ENCODE data around the gene AGK.
"Not testable (repeated sequence)": the region's sequence is repeated elsewhere in the genome, so short reads cannot be mapped to it uniquely, and the experiment has no call there.

The AGK gene

DNA sequence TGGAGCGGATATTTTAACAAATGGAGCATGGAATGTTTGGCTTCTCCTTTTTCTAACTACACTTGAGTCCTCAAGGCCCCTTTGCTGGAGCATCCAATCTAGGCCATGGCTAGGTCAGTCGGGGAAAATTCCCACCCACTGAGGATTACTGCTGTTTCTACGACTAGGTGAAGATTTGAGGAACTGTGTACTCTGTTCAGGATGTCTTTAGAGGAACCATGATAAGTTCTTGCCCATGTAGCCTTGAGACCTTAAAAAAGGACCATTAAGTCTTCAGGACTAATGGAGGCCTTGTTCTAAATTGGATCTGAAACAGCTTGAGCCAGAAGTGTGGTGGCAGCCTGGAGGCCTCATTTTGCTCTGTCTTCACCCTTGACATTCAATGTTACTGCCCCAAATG, 6.2 kb downstream of the AGK start:
- DNase-seq, result no peak

- DNase-seq, result peak; percentile 30
These were observed 6.8 kb downstream of the AGK start for GRCh38 chr7:141557831-141558531.

GRCh38 chr7:141558544-141559183, 7.5 kb downstream of the AGK start:
- DNase-seq, result peak; percentile 61

DNA sequence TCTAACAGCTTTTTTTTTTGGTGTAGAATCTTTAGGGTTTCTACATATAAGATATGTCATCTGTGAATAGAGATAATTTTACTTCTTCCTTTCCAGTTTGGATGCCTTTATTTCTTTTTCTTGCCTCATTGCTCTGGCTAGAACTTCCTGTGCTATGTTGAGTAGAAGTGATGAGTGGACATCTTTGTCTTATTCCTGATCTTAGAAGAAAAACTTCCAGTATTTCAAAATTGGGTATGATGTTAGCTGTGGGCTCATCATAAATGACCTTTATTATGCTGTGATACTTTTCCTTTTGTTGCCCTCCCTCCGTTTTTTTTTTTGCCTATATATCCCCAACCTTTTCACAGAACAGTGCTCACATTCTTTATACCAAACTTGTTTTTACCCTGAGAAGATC, 8.8 kb downstream of the AGK start:
- DNase-seq, result no peak

DNA sequence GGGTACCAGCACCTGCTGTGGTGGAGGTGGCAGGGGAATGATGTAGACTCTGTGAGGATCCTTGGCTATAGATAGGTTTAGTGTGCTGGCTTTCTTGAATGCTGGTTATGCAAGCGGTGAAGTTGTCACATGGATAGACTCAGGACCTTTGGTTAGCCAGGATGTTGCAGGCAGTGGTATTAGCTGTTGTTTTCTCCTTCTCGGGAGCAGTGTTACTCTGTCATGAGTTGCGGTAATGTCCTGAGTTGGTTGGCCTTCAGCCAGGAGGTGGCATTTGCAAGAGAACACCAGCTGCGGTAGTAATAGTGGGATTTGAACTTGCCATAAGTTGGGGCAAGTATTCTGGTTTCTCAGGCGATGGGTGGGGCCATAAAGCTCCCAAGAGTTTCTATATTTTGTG, 10.8 kb downstream of the AGK start:
- no peak for DNase-seq

DNA sequence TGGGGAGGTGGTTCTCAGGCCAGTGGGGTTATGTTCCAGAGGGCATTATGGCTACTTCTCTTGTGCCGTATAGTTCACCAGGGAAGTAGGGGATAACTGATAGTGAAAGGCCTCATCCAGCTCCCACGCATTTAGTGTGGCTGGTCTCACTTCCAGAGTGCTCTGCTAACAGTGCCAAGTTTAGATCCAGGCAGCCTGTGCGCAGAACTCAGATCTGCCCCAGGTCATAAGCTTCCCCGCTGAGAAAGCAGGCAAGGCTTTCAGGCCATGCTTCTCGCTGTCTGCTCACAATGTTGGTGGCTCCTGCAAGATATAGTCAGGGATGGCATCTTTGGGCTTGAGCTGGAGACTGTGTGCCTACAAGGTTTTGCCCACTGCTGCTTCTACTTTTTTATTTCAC, 11.3 kb downstream of the AGK start:
- DNase-seq, result no peak

DNA sequence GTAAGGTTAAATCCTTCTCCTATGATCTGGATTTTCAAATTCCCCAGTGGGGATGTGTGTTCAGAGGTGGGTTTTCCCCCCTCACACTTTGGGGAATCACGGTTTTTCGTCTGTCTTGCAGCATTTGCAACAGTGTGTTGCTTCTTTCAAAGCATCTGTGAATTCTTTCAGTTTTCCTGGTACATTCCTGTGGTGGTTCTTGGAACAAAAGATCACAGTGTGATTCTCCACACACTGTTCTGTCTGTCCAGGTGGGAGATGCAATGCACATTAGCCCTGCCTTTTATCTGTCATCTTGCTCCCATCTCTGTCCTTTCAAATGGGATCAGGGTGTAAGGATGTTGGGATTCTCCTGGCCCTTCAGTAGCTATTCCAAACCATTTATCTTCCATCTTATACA, 11.8 kb downstream of the AGK start:
- no peak for DNase-seq

DNA sequence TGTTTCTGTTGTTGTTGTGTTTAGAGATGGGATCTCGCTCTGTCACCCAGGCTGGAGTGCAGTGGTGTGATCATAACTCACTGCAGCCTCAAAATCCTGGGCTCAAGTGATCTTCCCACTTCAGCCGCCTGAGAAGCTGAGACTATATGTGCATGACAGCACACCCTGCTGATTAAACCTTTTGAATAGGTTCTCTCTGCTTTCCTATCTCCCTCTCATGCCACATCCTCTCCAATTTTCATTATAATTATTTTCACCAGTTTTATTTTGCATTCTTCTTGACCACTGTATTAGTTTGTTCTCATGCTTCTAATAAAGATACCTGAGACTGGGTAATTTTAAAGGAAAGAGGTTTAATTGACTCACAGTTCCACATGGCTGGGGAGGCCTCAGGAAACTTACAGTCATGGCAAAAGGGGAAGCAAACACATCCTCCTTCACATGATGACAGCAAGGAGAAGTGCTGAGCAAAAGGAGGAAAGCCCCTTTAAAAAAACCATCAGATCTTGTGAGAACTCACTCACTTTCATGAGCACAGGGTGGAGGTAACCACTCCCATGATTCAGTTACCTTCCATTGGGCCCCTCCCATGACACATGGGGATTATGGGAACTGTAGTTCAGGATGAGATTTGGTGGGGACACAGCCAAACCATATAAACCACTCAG, 12.9 kb downstream of the AGK start:
- peak; percentile 3 for DNase-seq

- DNase-seq, result no peak
These were observed 16.2 kb downstream of the AGK start for GRCh38 chr7:141567432-141567831.

- DNase-seq, result no peak
These were observed 17.0 kb downstream of the AGK start for GRCh38 chr7:141568227-141568626.

DNA sequence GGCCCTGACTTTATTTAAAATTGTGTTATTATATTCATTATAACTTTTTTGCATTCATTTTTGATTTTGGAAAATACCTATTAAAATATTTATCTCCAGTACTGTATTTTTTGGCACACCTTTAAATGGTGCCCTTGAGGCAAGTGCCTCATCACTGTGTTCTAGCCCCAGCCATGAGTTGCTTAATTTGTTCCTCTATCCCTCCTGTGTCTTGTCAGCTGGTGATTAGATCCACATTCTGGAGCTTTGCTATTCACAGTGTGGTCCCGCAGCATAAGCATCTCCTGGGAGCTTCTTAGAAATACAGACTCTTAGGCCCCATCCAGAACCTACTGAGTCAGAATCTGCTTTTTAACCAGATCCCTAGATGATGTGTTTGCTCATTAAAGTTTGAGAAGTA, 19.8 kb downstream of the AGK start:
- no peak for DNase-seq

DNA sequence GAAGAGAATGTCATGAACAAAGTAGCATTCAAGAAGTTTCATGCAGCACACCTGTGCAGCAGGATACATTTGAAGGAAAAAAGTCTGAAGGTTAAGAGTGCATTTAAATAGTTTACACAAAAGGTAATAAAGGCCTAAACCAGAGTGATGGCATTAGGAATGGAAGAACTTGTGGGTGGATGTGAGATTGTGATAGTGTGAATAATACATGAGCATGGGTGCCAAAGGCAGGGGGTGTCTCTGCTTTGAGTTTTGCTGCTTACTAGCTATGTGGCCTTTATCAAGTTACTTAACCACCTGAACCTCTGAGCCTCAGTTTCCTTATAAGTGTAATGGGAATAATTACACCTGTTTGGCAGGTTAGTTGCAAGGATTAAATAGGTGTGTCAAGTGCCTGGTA, 21.0 kb downstream of the AGK start:
- no peak for DNase-seq

GRCh38 chr7:141573511-141573910, 22.3 kb downstream of the AGK start:
- no peak for DNase-seq

DNA sequence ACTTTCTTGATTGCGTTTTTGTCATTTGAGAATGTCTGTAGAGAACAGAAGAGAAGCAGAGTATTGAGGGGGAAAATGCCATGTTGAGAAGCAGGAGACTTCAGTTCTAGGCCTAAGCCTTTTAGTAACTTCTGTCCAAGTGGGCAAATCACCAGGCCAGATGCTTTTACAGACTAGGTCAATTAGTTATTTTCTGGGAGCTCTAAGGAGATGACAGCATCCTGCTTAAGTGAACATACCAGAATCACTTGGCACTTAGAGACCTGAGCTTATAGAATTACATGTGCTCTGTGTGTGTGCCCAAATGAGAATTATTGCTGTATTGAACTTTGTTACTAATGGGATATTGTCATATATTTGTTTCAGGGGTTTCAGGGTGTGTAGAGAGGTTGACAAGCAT, 24.0 kb downstream of the AGK start:
- DNase-seq, result no peak

DNA sequence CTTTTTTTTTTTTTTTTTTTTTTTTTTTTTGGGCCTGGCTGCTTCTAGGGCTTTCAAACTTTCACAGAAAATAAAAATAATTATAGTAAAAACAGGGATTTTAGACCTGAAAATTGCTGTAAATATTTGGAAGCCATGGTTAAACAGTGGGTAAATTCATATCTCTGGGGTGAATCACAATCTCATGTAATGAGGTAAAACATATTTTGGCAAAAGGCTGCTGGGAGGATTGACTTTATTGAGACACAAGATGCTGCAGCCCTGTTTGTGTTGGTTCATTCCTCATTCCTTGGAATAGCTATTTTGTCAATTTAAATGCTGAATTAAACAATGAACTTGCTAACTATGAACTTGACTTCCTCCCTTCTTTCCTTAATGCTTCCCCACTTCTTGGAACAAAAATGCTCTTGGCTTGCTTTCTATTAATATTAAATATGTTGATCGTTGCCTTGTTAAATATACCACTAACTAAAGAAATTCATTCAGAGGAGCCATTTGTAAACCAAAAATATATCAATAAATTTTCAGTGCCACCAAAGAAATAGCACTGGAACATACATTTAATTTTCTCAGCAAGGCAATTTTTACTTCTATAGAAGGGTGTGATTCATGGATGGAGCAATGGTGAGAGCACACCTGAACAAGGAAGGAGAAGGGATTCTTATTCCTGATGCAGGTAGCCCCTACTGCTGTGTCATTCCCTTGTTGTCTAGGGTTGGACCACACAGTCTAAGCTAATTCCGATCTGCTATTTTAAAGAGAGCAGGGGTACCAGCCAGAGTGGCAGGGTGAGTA, 24.6 kb downstream of the AGK start:
- no peak for DNase-seq

DNA sequence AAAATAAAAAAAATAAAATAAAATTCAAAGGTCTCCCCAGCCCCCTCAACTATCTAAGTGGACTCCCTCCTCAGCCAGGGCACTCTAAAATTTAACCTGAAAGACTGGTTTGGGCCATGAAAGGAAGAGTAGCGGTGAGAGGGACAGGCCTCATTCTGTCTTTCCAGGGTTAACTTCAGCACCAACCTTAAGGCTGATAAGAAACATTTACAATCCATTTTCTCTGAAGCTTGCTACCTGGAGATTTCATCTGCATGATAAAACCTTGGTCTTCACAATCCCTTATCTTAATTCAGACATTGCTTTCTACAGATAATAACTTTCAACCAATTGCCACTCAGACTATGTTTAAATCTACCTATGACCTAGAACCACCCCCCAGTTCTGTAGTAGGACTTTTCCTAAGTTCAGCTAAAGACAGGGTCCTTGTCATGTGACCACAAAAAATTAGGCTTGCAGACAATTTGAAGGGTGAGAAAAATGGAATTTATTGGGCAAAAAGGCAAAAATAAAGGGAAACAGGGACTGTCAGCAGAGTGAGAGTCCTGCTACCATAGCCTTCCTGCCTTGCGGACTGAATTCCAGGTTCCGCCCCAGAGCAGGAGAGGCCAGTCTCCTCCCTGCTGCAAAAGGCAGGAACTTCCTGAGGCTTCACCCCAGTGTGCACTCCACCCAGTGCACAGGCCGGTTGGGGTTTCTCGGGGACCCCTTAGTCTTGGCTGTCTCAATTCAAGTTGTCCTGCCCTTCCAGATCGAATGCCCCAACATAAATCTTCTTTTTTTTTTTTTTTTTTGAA, 26.0 kb downstream of the AGK start:
- no peak for DNase-seq

DNA sequence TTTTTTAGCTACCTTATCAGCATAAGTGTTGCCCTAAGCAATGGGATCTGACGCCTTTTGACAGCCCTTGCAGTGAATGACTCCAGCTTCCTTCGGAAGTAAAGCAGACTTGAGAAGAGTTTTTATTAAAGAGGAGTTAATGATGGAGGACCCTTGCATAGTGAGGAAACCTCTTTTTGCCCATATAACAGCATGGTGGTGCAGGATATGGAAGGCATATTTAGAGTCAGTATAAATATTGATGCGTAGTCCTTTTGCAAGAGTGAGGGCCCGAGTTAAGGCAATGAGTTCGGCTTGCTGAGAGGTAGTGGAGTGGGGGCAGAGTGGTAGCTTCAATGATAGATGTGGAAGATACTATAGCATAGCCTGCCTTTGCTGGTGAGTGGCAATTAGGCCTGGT, 28.7 kb downstream of the AGK start:
- DNase-seq, result not testable (repeated sequence)

- DNase-seq, result not testable (repeated sequence)
These were observed 30.9 kb downstream of the AGK start for GRCh38 chr7:141582063-141582462.

- DNase-seq, result no peak
These were observed 33.7 kb downstream of the AGK start for GRCh38 chr7:141584935-141585334.

GRCh38 chr7:141585592-141586510, 34.6 kb downstream of the AGK start:
- no peak for DNase-seq

GRCh38 chr7:141586878-141587277, 35.7 kb downstream of the AGK start:
- no peak for DNase-seq

- no peak for DNase-seq
These were observed 36.1 kb downstream of the AGK start for GRCh38 chr7:141587304-141587703.
